B cell (primary cell): ENCODE measurements around the gene MAP1LC3B2. TPM values are rescaled to one million over a fixed set of nuclear protein-coding genes. Genes with fewer than 3 reads are reported as not detected.

Source experiments
- ATAC-seq: fragments of 200-7000 bp; cut with Tn5 transposase; one replicate; pipeline ENCODE4 v1.10.0; 2021; ENCODE audit warnings: low read depth, mild to moderate bottlenecking, moderate number of reproducible peaks, moderate library complexity
- CTCF ChIA-PET: fragments of 350-600 bp; sonication (Branson Sonifier 250); formaldehyde crosslinking; loops from one replicate; lab custom pipeline; 2021; ENCODE audit warnings: antibody characterized with exemption, inconsistent platforms; lab: Charles Lee
- POLR2A ChIA-PET: fragments of 350-600 bp; sonication (Branson Sonifier 250); formaldehyde crosslinking; loops from one replicate; lab custom pipeline; 2021; ENCODE audit warnings: antibody characterized with exemption; lab: Charles Lee
- DNase-seq: peaks from one replicate; pipeline ENCODE4 v3.0.0; 2013
- H2AFZ ChIP-seq: 2 replicates; pipeline ENCODE4 v1.6.1; 2012; ENCODE audit warnings: mild to moderate bottlenecking, low read depth, low read length; ENCODE audit not compliant: insufficient read depth, poor library complexity, severe bottlenecking
- H3K27ac ChIP-seq, 2 donors: 1 replicate in 1 of 2; 2 replicates in 1 of 2; pipeline ENCODE4 v1.5.1; 2012 to 2013; ENCODE audit warnings: low read length in 2 of 2, mild to moderate bottlenecking in 2 of 2, moderate library complexity in 1 of 2
- H3K27me3 ChIP-seq, 4 experiments: fragments of 200-600 bp in 1 of 4; sonication (generic) in 1 of 4; replicated peaks in 1 of 4; 1 replicate in 2 of 4; 2 replicates in 2 of 4; pipeline versions ENCODE4 v1.6.1 to v1.7.0; 2013 to 2016; ENCODE audit warnings: low read length in 3 of 4, mild to moderate bottlenecking in 2 of 4, mixed read lengths in 1 of 4, moderate library complexity in 1 of 4; ENCODE audit not compliant: insufficient read depth in 4 of 4, control insufficient read depth in 3 of 4; ENCODE audit errors: control extremely low read depth in 1 of 4
- H3K36me3 ChIP-seq, 2 experiments: replicated peaks in 1 of 2; 1 replicate in 1 of 2; 2 replicates in 1 of 2; pipeline versions ENCODE4 v1.6.1 to v1.7.1; 2013; ENCODE audit warnings: low read length in 1 of 2; ENCODE audit not compliant: insufficient read depth in 2 of 2, control insufficient read depth in 1 of 2; ENCODE audit errors: control extremely low read depth in 1 of 2, extremely low read depth in 1 of 2
- H3K4me1 ChIP-seq, 2 donors: fragments of 200-600 bp in 1 of 2; sonication (generic) in 1 of 2; 1 replicate in 1 of 2; 2 replicates in 1 of 2; pipeline versions ENCODE4 v1.5.1 to v1.6.1; 2013 to 2017; ENCODE audit warnings: low read length in 2 of 2; ENCODE audit not compliant: control insufficient read depth in 2 of 2, insufficient read depth in 2 of 2
- H3K4me2 ChIP-seq: replicated peaks from 2 replicates; pipeline ENCODE3; 2012; ENCODE audit warnings: mild to moderate bottlenecking, low read depth, low read length; ENCODE audit not compliant: poor library complexity, severe bottlenecking
- H3K4me3 ChIP-seq, 5 experiments: fragments of 200-600 bp in 1 of 5; sonication (generic) in 1 of 5; 1 replicate in 3 of 5; 2 replicates in 2 of 5; pipeline versions ENCODE4 v1.5.1 to v1.7.0; 2011 to 2016; ENCODE audit warnings: low read length in 4 of 5, mild to moderate bottlenecking in 4 of 5, low read depth in 2 of 5, control low read depth in 1 of 5, moderate library complexity in 1 of 5; ENCODE audit not compliant: insufficient read depth in 1 of 5; ENCODE audit errors: control extremely low read depth in 1 of 5, extremely low read depth in 1 of 5
- H3K79me2 ChIP-seq: fragments of 200-600 bp; sonication (generic); one replicate; pipeline ENCODE4 v1.6.0; 2016; ENCODE audit warnings: low read length; ENCODE audit not compliant: control insufficient read depth, insufficient read depth
- H3K9ac ChIP-seq: fragments of 200-600 bp; sonication (generic); 2 replicates; pipeline ENCODE4 v1.6.1; 2017; ENCODE audit warnings: mild to moderate bottlenecking, low read length, moderate library complexity
- H3K9me3 ChIP-seq, 3 donors: one replicate each; pipeline versions ENCODE4 v1.6.1 to v1.7.1; 2013; ENCODE audit warnings: low read length in 2 of 3; ENCODE audit not compliant: control insufficient read depth in 2 of 3, insufficient read depth in 1 of 3; ENCODE audit errors: control extremely low read depth in 1 of 3
- H4K20me1 ChIP-seq: 2 replicates; pipeline ENCODE4 v1.6.0; 2012; ENCODE audit warnings: mild to moderate bottlenecking, low read length; ENCODE audit not compliant: insufficient read depth, control insufficient read depth, poor library complexity, severe bottlenecking
- H3K27ac Mint-ChIP-seq: one replicate; pipeline ENCODE4 v1.8.0; 2021; ENCODE audit warnings: mixed read lengths
- H3K27me3 Mint-ChIP-seq: one replicate; pipeline ENCODE4 v1.8.0; 2021; ENCODE audit warnings: mixed read lengths
- H3K4me1 Mint-ChIP-seq: one replicate; pipeline ENCODE4 v1.8.0; 2021; ENCODE audit warnings: mixed read lengths
- H3K4me3 Mint-ChIP-seq: one replicate; pipeline ENCODE4 v1.8.0; 2021; ENCODE audit warnings: mixed read lengths
- H3K9me3 Mint-ChIP-seq: one replicate; pipeline ENCODE4 v1.8.0; 2022; ENCODE audit warnings: mixed read lengths; ENCODE audit not compliant: insufficient read depth
- CTCF ChIP-seq: fragments of 200-600 bp; IDR thresholded peaks from one replicate; pipeline ENCODE4 v1.8.0; 2022; ENCODE audit warnings: antibody characterized with exemption, mild to moderate bottlenecking
- EZH2 ChIP-seq: IDR thresholded peaks from 2 replicates; pipeline ENCODE4 v1.6.1; 2012; ENCODE audit warnings: borderline replicate concordance, low read depth, mild to moderate bottlenecking, moderate library complexity, low read length; ENCODE audit not compliant: insufficient read depth, poor library complexity, severe bottlenecking
- WGBS: methylation state at CpG from one replicate; pipeline ENCODE4 v1.1.5; 2013; ENCODE audit warnings: missing lambda C conversion rate; ENCODE audit not compliant: insufficient coverage; 5-methylcytosine and 5-hydroxymethylcytosine counted together
- intact Hi-C: fragments of 100-400 bp; cut with micrococcal nuclease; formaldehyde crosslinking; loops from one replicate; pipeline ENCODE4 v1.10.0; 2022
- polyA plus RNA-seq: library from polyadenylated mRNA; depleted of rRNA; stranded (reverse); fragments of >200 nt; gene quantifications from 2 replicates; pipeline ENCODE4 v1.2.3, GENCODE V29; 2012
- total RNA-seq, 2 donors: library from RNA; stranded (reverse); fragments of 120-200 nt in 1 of 2; gene quantifications; 1 replicate in 1 of 2; 2 replicates in 1 of 2; pipeline versions ENCODE4 v1.2.3 to v1.2.4, GENCODE V29; 2013 to 2022

MAP1LC3B2 gene
- total and polyA plus RNA-seq, 2 donors (not counting 1 experiment from before 2014, with no cell fraction given) = 0.28 to 1.0 TPM

- H3K4me2 ChIP-seq = no peak overlapping the region
- peaks cover 7% of the 10 kb centered on the region for H3K9me3 Mint-ChIP-seq
- ChIA-PET POLR2A (interaction anchor here (0.5 to 0.7 kb wide), 2 partner anchors 16 to 23 kb away, joined by 3 to 13 read pairs; no protein-coding TSS in a partner anchor), CTCF (interaction anchor here (1.1 to 1.5 kb wide), 2 partner anchors 13 to 26 kb away, joined by 3 to 5 read pairs; no protein-coding TSS in a partner anchor)
- H4K20me1 ChIP-seq = no peaks in the 10 kb centered on the region
- H3K4me3 ChIP-seq = no peak overlapping the region
- H3K4me3 Mint-ChIP-seq = no peak overlapping the region
- no peaks in the 10 kb centered on the region for H3K27me3 Mint-ChIP-seq
- H3K4me1 ChIP-seq = peaks cover 7 to 12% of the 10 kb centered on the region in 2 donors
- no peak overlapping the region for H3K27ac Mint-ChIP-seq
- DNase-seq = no peak
- WGBS = 100% methylated on average over 1 of the region's 2 CpGs
- H2AFZ ChIP-seq = no peak overlapping the region
- H3K27me3 ChIP-seq = no peaks in the 10 kb centered on the region
- peaks cover 0 to 9% (median 8%) of the 10 kb centered on the region in 3 donors for H3K9me3 ChIP-seq
- H3K79me2 ChIP-seq = no peaks in the 10 kb centered on the region
- ATAC-seq = no peak
- H3K27ac ChIP-seq = no peak overlapping the region
- H3K36me3 ChIP-seq = no peaks in the 10 kb centered on the region
- H3K4me1 Mint-ChIP-seq = peaks cover 11% of the 10 kb centered on the region
- no peak for TF ChIP-seq CTCF
- TF ChIP-seq EZH2 = no peak
- intact Hi-C loops = no loop called here
- H3K9ac ChIP-seq = no peak overlapping the region
These were observed 28.1 kb downstream of the MAP1LC3B2 start for GRCh38 chr12:116587270-116587669.

GRCh38 chr12:116588390-116589028 lies 29.3 kb downstream of the MAP1LC3B2 start:
- POLR2A ChIA-PET = no interaction called here
- 100% methylated on average over 3 of the region's 5 CpGs for WGBS

More at GRCh38 chr12:116588390-116589028, 29.3 kb downstream of the MAP1LC3B2 start:
- TF ChIP-seq EZH2 (no peak), CTCF (no peak)
- Histone ChIP-seq H3K27me3 (no peaks in the 10 kb centered on the region), H3K79me2 (no peaks in the 10 kb centered on the region), H3K36me3 (no peaks in the 10 kb centered on the region), H3K4me1 (peaks cover 8 to 15% of the 10 kb centered on the region in 2 donors), H4K20me1 (no peaks in the 10 kb centered on the region), H3K9me3 (peaks cover 0 to 9% (median 8%) of the 10 kb centered on the region in 3 donors), H3K9ac (no peak overlapping the region), H3K4me3 (no peak overlapping the region), H3K27ac (no peak overlapping the region), H2AFZ (no peak overlapping the region), H3K4me2 (no peak overlapping the region)
- CTCF ChIA-PET = interaction anchor here (1.1 kb wide), 1 partner anchor 11 kb away, joined by 3 read pairs; no protein-coding TSS in a partner anchor
- intact Hi-C loops = no loop called here
- ATAC-seq (no peak), DNase-seq (no peak)
- H3K9me3 Mint-ChIP-seq = peaks cover 7% of the 10 kb centered on the region
- no peaks in the 10 kb centered on the region for H3K27me3 Mint-ChIP-seq
- no peak overlapping the region for H3K27ac Mint-ChIP-seq
- H3K4me1 Mint-ChIP-seq = peaks cover 17% of the 10 kb centered on the region
- H3K4me3 Mint-ChIP-seq = no peak overlapping the region
